Right lobe of liver (tissue), 6 donors: ENCODE measurements around the gene WASF3. TPM values are rescaled to one million over a fixed set of nuclear protein-coding genes. Genes with fewer than 3 reads are reported as not detected.

Source experiments
- ATAC-seq, 4 donors: fragments of 200-7000 bp; cut with Tn5 transposase; one replicate each; pipeline ENCODE4 v1.9.1; 2020; ENCODE audit warnings: mild to moderate bottlenecking in 4 of 4, moderate library complexity in 4 of 4
- DNase-seq, 3 donors: peaks; one replicate each; pipeline ENCODE4 v3.0.0-alpha.2; 2020
- H3K27ac ChIP-seq, 3 donors: fragments of 200-600 bp; one replicate each; pipeline ENCODE4 v1.8.0; 2022
- H3K27me3 ChIP-seq, 2 donors: fragments of 200-600 bp; one replicate each; pipeline ENCODE4 v1.8.0; 2022
- H3K36me3 ChIP-seq, 4 donors: fragments of 200-600 bp; sonication (generic) in 1 of 4; one replicate each; pipeline versions ENCODE4 v1.5.1 to v1.8.0; 2017 to 2022; ENCODE audit warnings: control low read depth in 1 of 4
- H3K4me1 ChIP-seq, 4 donors: fragments of 200-600 bp; sonication (generic) in 1 of 4; one replicate each; pipeline versions ENCODE4 v1.5.1 to v1.8.0; 2017 to 2022; ENCODE audit warnings: control low read depth in 1 of 4
- H3K4me3 ChIP-seq, 3 donors: fragments of 200-600 bp; one replicate each; pipeline ENCODE4 v1.8.0; 2022
- H3K9me3 ChIP-seq, 4 donors: fragments of 200-600 bp; sonication (generic) in 1 of 4; one replicate each; pipeline versions ENCODE4 v1.5.1 to v1.8.0; 2017 to 2022; ENCODE audit warnings: control low read depth in 1 of 4
- CTCF ChIP-seq, 4 donors: fragments of 200-600 bp in 3 of 4; fragments of 450-650 bp in 1 of 4; IDR thresholded peaks; one replicate each; pipeline versions ENCODE4 v1.5.1 to v1.8.0; 2016 to 2022; ENCODE audit warnings: antibody characterized with exemption in 4 of 4, mild to moderate bottlenecking in 2 of 4
- POLR2A ChIP-seq: fragments of 450-650 bp; IDR thresholded peaks from one replicate; pipeline ENCODE4 v1.6.1; 2017; ENCODE audit warnings: antibody characterized with exemption, mild to moderate bottlenecking
- WGBS: methylation state at CpG from one replicate; pipeline ENCODE4 v1.1.6; 2018; ENCODE audit warnings: low coverage, low lambda C conversion rate; ENCODE audit not compliant: insufficient coverage; ENCODE audit errors: missing lambda C conversion rate; 5-methylcytosine and 5-hydroxymethylcytosine counted together
- intact Hi-C, 2 donors: fragments of 100-400 bp; cut with DNase I; formaldehyde crosslinking; loops; one replicate each; pipeline versions ENCODE4 v1.11.2 to v1.14.1; 2022
- total RNA-seq, 6 experiments: library from RNA; depleted of rRNA in 2 of 6; stranded (reverse); fragments of >200 nt in 2 of 6; fragmentation: NEBNext Ultra II Directional in 3 of 6; extraction: Animal tissue kit (Norgen Biotek cat#: 25700) in 3 of 6; gene quantifications; one replicate each; pipeline versions ENCODE4 v1.1.0 to v1.2.4, GENCODE V29; 2016 to 2023
- donor health status: DM: no; HTN: yes; CAD: no.
- donor health status: DM: no; HTN: no; CAD: no.
- donor health status: DM: no; HTN: no; CAD: no.
- donor health status: DM: no; HTN: yes; CAD: no.
- donor health status: DM: no; HTN: yes; CAD: no.

Gene WASF3
- total RNA-seq, 6 experiments from 2014 or later, result 5.8 to 14.5 (median 8.3) TPM

DNA sequence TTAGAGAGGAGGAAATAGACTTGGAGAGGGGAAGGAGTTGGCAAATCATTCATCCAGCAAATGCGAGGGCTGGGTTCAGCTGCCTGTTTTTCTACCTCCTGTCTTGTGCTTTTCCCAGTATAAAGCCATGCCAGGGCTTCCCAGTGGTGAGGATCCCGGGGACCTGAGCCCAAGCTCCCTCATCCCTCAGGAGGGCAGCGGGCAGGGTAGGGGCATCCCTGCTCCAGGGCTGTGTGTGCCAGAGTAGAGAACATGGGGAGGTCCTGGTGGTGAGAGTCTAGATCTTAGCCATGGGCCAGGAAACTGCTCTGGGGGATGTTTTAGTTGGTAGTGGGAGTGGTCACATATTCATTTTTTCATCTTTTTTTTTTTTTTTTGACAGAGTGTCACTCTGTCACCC lies 159.5 kb downstream of the WASF3 start:
- Histone ChIP-seq H3K4me1 (no peaks in the 10 kb centered on the region), H3K27ac (no peak overlapping the region), H3K9me3 (no peaks in the 10 kb centered on the region), H3K36me3 (no peaks in the 10 kb centered on the region), H3K4me3 (no peak overlapping the region), H3K27me3 (no peaks in the 10 kb centered on the region)
- ATAC-seq (no peak), DNase-seq (no peak)
- TF ChIP-seq CTCF (IDR thresholded peaks at IDR 0.05), result no peak
- TF ChIP-seq POLR2A, result no peak
- intact Hi-C loops, result no loop called here
- 71% methylated on average over 1 of the region's 3 CpGs for WGBS

- TF ChIP-seq CTCF (IDR thresholded peaks at IDR 0.05), result no peak
- TF ChIP-seq POLR2A, result no peak
- WGBS, result 67% methylated on average over 1 of the region's 8 CpGs
- Histone ChIP-seq H3K36me3 (no peaks in the 10 kb centered on the region), H3K4me3 (no peak overlapping the region), H3K27me3 (no peaks in the 10 kb centered on the region), H3K4me1 (no peaks in the 10 kb centered on the region), H3K27ac (no peak overlapping the region), H3K9me3 (no peaks in the 10 kb centered on the region)
- DNase-seq, result no peak
- intact Hi-C loops, result no loop called here
- ATAC-seq, result no peak
Observed at GRCh38 chr13:26718146-26718545, 160.7 kb downstream of the WASF3 start.

GRCh38 chr13:26718872-26719271 lies 161.4 kb downstream of the WASF3 start:
- intact Hi-C loops, result no loop called here
- H3K27me3 ChIP-seq, result no peaks in the 10 kb centered on the region
- H3K4me3 ChIP-seq, result no peak overlapping the region
- 40% methylated on average over 5 of the region's 5 CpGs for WGBS
- no peaks in the 10 kb centered on the region for H3K9me3 ChIP-seq
- no peaks in the 10 kb centered on the region for H3K4me1 ChIP-seq
- TF ChIP-seq POLR2A, result no peak
- no peak for TF ChIP-seq CTCF (IDR thresholded peaks at IDR 0.05)
- ATAC-seq, result no peak
- no peaks in the 10 kb centered on the region for H3K36me3 ChIP-seq
- H3K27ac ChIP-seq, result no peak overlapping the region
- no peak for DNase-seq

- TF ChIP-seq POLR2A (no peak), CTCF (IDR thresholded peaks at IDR 0.05) (no peak)
- 29% methylated on average over 4 of the region's 5 CpGs for WGBS
- DNase-seq, result no peak
Observed at GRCh38 chr13:26719356-26719945, 162.0 kb downstream of the WASF3 start.

More at GRCh38 chr13:26719356-26719945, 162.0 kb downstream of the WASF3 start:
- no peak for ATAC-seq
- no peaks in the 10 kb centered on the region for H3K27me3 ChIP-seq
- intact Hi-C loops, result no loop called here
- H3K36me3 ChIP-seq, result no peaks in the 10 kb centered on the region
- no peak overlapping the region for H3K4me3 ChIP-seq
- H3K27ac ChIP-seq, result no peak overlapping the region
- no peaks in the 10 kb centered on the region for H3K9me3 ChIP-seq
- H3K4me1 ChIP-seq, result no peaks in the 10 kb centered on the region
